ENCODE data around the gene PIAS4.

- TF ChIP-seq, protein P1, sequence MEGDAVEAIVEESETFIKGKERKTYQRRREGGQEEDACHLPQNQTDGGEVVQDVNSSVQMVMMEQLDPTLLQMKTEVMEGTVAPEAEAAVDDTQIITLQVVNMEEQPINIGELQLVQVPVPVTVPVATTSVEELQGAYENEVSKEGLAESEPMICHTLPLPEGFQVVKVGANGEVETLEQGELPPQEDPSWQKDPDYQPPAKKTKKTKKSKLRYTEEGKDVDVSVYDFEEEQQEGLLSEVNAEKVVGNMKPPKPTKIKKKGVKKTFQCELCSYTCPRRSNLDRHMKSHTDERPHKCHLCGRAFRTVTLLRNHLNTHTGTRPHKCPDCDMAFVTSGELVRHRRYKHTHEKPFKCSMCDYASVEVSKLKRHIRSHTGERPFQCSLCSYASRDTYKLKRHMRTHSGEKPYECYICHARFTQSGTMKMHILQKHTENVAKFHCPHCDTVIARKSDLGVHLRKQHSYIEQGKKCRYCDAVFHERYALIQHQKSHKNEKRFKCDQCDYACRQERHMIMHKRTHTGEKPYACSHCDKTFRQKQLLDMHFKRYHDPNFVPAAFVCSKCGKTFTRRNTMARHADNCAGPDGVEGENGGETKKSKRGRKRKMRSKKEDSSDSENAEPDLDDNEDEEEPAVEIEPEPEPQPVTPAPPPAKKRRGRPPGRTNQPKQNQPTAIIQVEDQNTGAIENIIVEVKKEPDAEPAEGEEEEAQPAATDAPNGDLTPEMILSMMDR (IDR thresholded peaks at IDR 0.05; ENCODE audit: insufficient read depth, low read depth, low read length) = no peak
- TF ChIP-seq EZH2 (IDR thresholded peaks at IDR 0.05; ENCODE audit: insufficient read depth, low read length) = no peak
Measured at GRCh38 chr19:4064496-4065260, 57.1 kb downstream of the PIAS4 start.

Data from astrocyte (in vitro differentiated cells and primary cell).